HEK293T (cell line): ENCODE data around the gene AARS1.
"Not testable (repeated sequence)": the region's sequence is repeated elsewhere in the genome, so short reads cannot be mapped to it uniquely, and the experiment has no call there.

ENCODE experiments used
- CTCF ChIA-PET: fragments of 350-600 bp; formaldehyde crosslinking; extraction: SDS; loops from one replicate; lab custom pipeline; 2021; ENCODE audit warnings: antibody characterized with exemption, inconsistent platforms; lab: Yijun Ruan, JAX
- POLR2A ChIA-PET: fragments of 350-600 bp; formaldehyde crosslinking; extraction: SDS; loops from one replicate; lab custom pipeline; 2020; ENCODE audit warnings: antibody characterized with exemption, inconsistent platforms; lab: Yijun Ruan, JAX
- DNase-seq: peaks from one replicate; pipeline ENCODE4 v3.0.0; 2012; ENCODE audit warnings: mixed read lengths; ENCODE audit errors: extremely low spot score

Gene AARS1

GRCh38 chr16:70223216-70223615, 66.1 kb downstream of the AARS1 start:
- CTCF ChIA-PET, POLR2A ChIA-PET, DNase-seq: not testable (repeated sequence)

GRCh38 chr16:70222574-70222973, 66.7 kb downstream of the AARS1 start:
- CTCF ChIA-PET, POLR2A ChIA-PET: not testable (repeated sequence)

GRCh38 chr16:70218586-70218985, 70.7 kb downstream of the AARS1 start:
- DNase-seq, CTCF ChIA-PET, POLR2A ChIA-PET: not testable (repeated sequence)

More at GRCh38 chr16:70222574-70222973, 66.7 kb downstream of the AARS1 start:
- not testable (repeated sequence) for DNase-seq

- POLR2A ChIA-PET, CTCF ChIA-PET, DNase-seq: not testable (repeated sequence)
Observed at GRCh38 chr16:70206382-70206781, 82.9 kb downstream of the AARS1 start.

GRCh38 chr16:70204668-70205405, 84.5 kb downstream of the AARS1 start:
- DNase-seq, POLR2A ChIA-PET, CTCF ChIA-PET: not testable (repeated sequence)

- CTCF ChIA-PET, DNase-seq, POLR2A ChIA-PET: not testable (repeated sequence)
Observed at GRCh38 chr16:70204010-70204409, 85.3 kb downstream of the AARS1 start.

GRCh38 chr16:70203508-70203907, 85.8 kb downstream of the AARS1 start:
- POLR2A ChIA-PET, CTCF ChIA-PET, DNase-seq: not testable (repeated sequence)
